ENCODE results near the gene PDYN.

PDYN gene

GRCh38 chr20:1939270-1939595 lies 54.6 kb downstream of the PDYN start:
- no peak for DNase-seq (ENCODE audit: low spot score)

GRCh38 chr20:1938464-1939269 lies 55.2 kb downstream of the PDYN start:
- no peak for TF ChIP-seq CTCF (IDR thresholded peaks at IDR 0.05; ENCODE audit: extremely low read depth, missing control alignments)
- no peak for DNase-seq (ENCODE audit: low spot score)

More at GRCh38 chr20:1939270-1939595, 54.6 kb downstream of the PDYN start:
- no peak for TF ChIP-seq CTCF (IDR thresholded peaks at IDR 0.05; ENCODE audit: extremely low read depth, missing control alignments)

- DNase-seq (ENCODE audit: low spot score), result no peak
- TF ChIP-seq CTCF (IDR thresholded peaks at IDR 0.05; ENCODE audit: extremely low read depth, missing control alignments), result no peak
Observed at GRCh38 chr20:1937316-1937976, 56.4 kb downstream of the PDYN start.

- no peak for TF ChIP-seq CTCF (IDR thresholded peaks at IDR 0.05; ENCODE audit: extremely low read depth, missing control alignments)
Observed at GRCh38 chr20:1935696-1936366, 58.0 kb downstream of the PDYN start.

GRCh38 chr20:1934721-1935573 lies 58.9 kb downstream of the PDYN start:
- no peak for TF ChIP-seq CTCF (IDR thresholded peaks at IDR 0.05; ENCODE audit: extremely low read depth, missing control alignments)
- DNase-seq (ENCODE audit: low spot score), result no peak

More at GRCh38 chr20:1935696-1936366, 58.0 kb downstream of the PDYN start:
- DNase-seq (ENCODE audit: low spot score), result no peak

- no peak for DNase-seq (ENCODE audit: low spot score)
- no peak for TF ChIP-seq CTCF (IDR thresholded peaks at IDR 0.05; ENCODE audit: extremely low read depth, missing control alignments)
Observed at GRCh38 chr20:1934156-1934555, 59.7 kb downstream of the PDYN start.
